Esophagus muscularis mucosa (tissue), 4 donors: ENCODE measurements around the gene ABR. TPM values are rescaled to one million over a fixed set of nuclear protein-coding genes. Genes with fewer than 3 reads are reported as not detected.
A peak's percentile ranks its signal among the peaks of the same experiment; 100 is the strongest.
"Not testable (repeated sequence)": the region's sequence is repeated elsewhere in the genome, so short reads cannot be mapped to it uniquely, and the experiment has no call there.

Source experiments
- DNase-seq: peaks from one replicate; pipeline ENCODE4 v3.0.0-alpha.2; 2017; ENCODE audit errors: extremely low spot score
- H3K27ac ChIP-seq, 4 donors: fragments of 200-600 bp; sonication (generic); replicated peaks in 1 of 4; 1 replicate in 3 of 4; 2 replicates in 1 of 4; pipeline ENCODE4 v1.5.1; 2016 to 2019; ENCODE audit warnings: mild to moderate bottlenecking in 1 of 4
- H3K27me3 ChIP-seq, 4 donors: fragments of 200-600 bp; sonication (generic); one replicate each; pipeline versions ENCODE4 v1.5.1 to v1.6.0; 2016 to 2019
- H3K36me3 ChIP-seq, 4 donors: fragments of 200-600 bp; sonication (generic); one replicate each; pipeline ENCODE4 v1.5.1; 2016 to 2019
- H3K4me1 ChIP-seq, 4 donors: fragments of 200-600 bp; sonication (generic); one replicate each; pipeline ENCODE4 v1.5.1; 2016 to 2019
- H3K4me3 ChIP-seq, 4 donors: fragments of 200-600 bp; sonication (generic); 1 replicate in 2 of 4; 2 replicates in 2 of 4; pipeline ENCODE4 v1.5.1; 2016 to 2019; ENCODE audit warnings: mild to moderate bottlenecking in 4 of 4, moderate library complexity in 1 of 4
- H3K9me3 ChIP-seq, 4 donors: fragments of 200-600 bp; sonication (generic); 1 replicate in 3 of 4; 2 replicates in 1 of 4; pipeline ENCODE4 v1.5.1; 2016 to 2019
- CTCF ChIP-seq, 3 experiments: fragments of 200-600 bp in 2 of 3; fragments of 450-650 bp in 1 of 3; sonication (generic) in 2 of 3; IDR thresholded peaks; one replicate each; pipeline ENCODE4 v1.5.1; 2017 to 2019; ENCODE audit warnings: antibody characterized with exemption in 3 of 3, mild to moderate bottlenecking in 2 of 3, moderate library complexity in 1 of 3
- EP300 ChIP-seq: sonication (generic); formaldehyde crosslinking; IDR thresholded peaks from one replicate; pipeline ENCODE4 v1.6.1; 2017; ENCODE audit warnings: antibody characterized with exemption
- POLR2A ChIP-seq: fragments of 450-650 bp; IDR thresholded peaks from one replicate; pipeline ENCODE4 v1.6.1; 2017; ENCODE audit warnings: antibody characterized with exemption, moderate library complexity, mild to moderate bottlenecking, low read depth
- POLR2AphosphoS5 ChIP-seq, 2 donors: sonication (generic); formaldehyde crosslinking; IDR thresholded peaks; one replicate each; pipeline ENCODE4 v1.6.1; 2017; ENCODE audit warnings: antibody characterized with exemption in 2 of 2
- WGBS: methylation state at CpG from one replicate; pipeline ENCODE4 v1.1.5; 2018; 5-methylcytosine and 5-hydroxymethylcytosine counted together
- intact Hi-C: fragments of 100-400 bp; cut with DNase I; formaldehyde crosslinking; loops from one replicate; pipeline ENCODE4 v1.15.1; 2023
- total RNA-seq, 4 donors: library from RNA; depleted of rRNA; stranded (reverse); fragments of >200 nt; gene quantifications; one replicate each; pipeline versions ENCODE4 v1.1.0 to v1.2.1, GENCODE V29; 2016

The ABR gene
- total RNA-seq, 4 donors from 2014 or later: 98.4 to 142 (median 114) TPM

- H3K27ac ChIP-seq: peak overlapping the region; percentile 69 to 93 (median 83)
- no peaks in the 10 kb centered on the region for H3K9me3 ChIP-seq
- 82% methylated on average over 13 of the region's 33 CpGs for WGBS
- no peaks in the 10 kb centered on the region for H3K27me3 ChIP-seq
- peaks cover 23 to 58% (median 50%) of the 10 kb centered on the region in 4 donors for H3K4me1 ChIP-seq
- TF ChIP-seq POLR2AphosphoS5 (IDR thresholded peaks at IDR 0.05): no peak
- no peak for TF ChIP-seq EP300
- no peak for TF ChIP-seq CTCF (IDR thresholded peaks at IDR 0.05)
- H3K36me3 ChIP-seq: peaks cover 7 to 62% (median 53%) of the 10 kb centered on the region in 4 donors
- DNase-seq: no peak
- H3K4me3 ChIP-seq: no peak overlapping the region
- intact Hi-C loops: no loop called here
Measured at GRCh38 chr17:1050996-1051925, 128.5 kb downstream of the ABR start.

GRCh38 chr17:1050246-1050995 is 129.4 kb downstream of the ABR start:
- no peak for DNase-seq
- Histone ChIP-seq H3K36me3 (peaks cover under 1 to 56% (median 49%) of the 10 kb centered on the region in 4 donors), H3K27ac (peak overlapping the region; percentile 69 to 93 (median 83)), H3K27me3 (no peaks in the 10 kb centered on the region), H3K4me1 (peaks cover 17 to 60% (median 50%) of the 10 kb centered on the region in 4 donors), H3K4me3 (no peak overlapping the region), H3K9me3 (no peaks in the 10 kb centered on the region)
- intact Hi-C loops: no loop called here
- TF ChIP-seq CTCF (IDR thresholded peaks at IDR 0.05): no peak
- TF ChIP-seq POLR2A: no peak
- no peak for TF ChIP-seq EP300
- TF ChIP-seq POLR2AphosphoS5 (IDR thresholded peaks at IDR 0.05): no peak
- WGBS: 63% methylated on average over 12 of the region's 22 CpGs

GRCh38 chr17:1049446-1050225 is 130.1 kb downstream of the ABR start:
- 97% methylated on average over 24 of the region's 28 CpGs for WGBS
- TF ChIP-seq POLR2A (no peak), POLR2AphosphoS5 (IDR thresholded peaks at IDR 0.05) (no peak), EP300 (no peak), CTCF (IDR thresholded peaks at IDR 0.05) (no peak)
- no peak overlapping the region for H3K4me3 ChIP-seq
- H3K36me3 ChIP-seq: peaks cover 0 to 48% (median 42%) of the 10 kb centered on the region in 4 donors
- intact Hi-C loops: loop anchor here (2.0 kb wide), 1 partner anchor 49 kb away; no protein-coding TSS in a partner anchor
- peak overlapping the region; percentile 69 to 93 (median 83) for H3K27ac ChIP-seq
- DNase-seq: no peak
- no peaks in the 10 kb centered on the region for H3K9me3 ChIP-seq
- H3K27me3 ChIP-seq: no peaks in the 10 kb centered on the region
- peaks cover 22 to 68% (median 57%) of the 10 kb centered on the region in 4 donors for H3K4me1 ChIP-seq

GRCh38 chr17:1048516-1049115 is 131.2 kb downstream of the ABR start:
- Histone ChIP-seq H3K27ac (peak overlapping the region; percentile 83 to 93 (median 88)), H3K4me1 (peaks cover 27 to 78% (median 67%) of the 10 kb centered on the region in 4 donors), H3K36me3 (peaks cover 0 to 41% (median 33%) of the 10 kb centered on the region in 4 donors)
- H3K4me3 ChIP-seq, DNase-seq, H3K9me3 ChIP-seq, H3K27me3 ChIP-seq: not testable (repeated sequence)
- intact Hi-C loops: loop anchor here (2.0 kb wide), 1 partner anchor 48 kb away; no protein-coding TSS in a partner anchor
- 94% methylated on average over 42 of the region's 49 CpGs for WGBS
